Measurements from ENCODE around the gene TEKT1. TPM values are rescaled to one million over a fixed set of nuclear protein-coding genes. Genes with fewer than 3 reads are reported as not detected.
"Not testable (repeated sequence)": the region's sequence is repeated elsewhere in the genome, so short reads cannot be mapped to it uniquely, and the experiment has no call there.

The TEKT1 gene
- total RNA-seq, 4 donors from 2014 or later: not detected

- DNase-seq (ENCODE audit: low spot score): no peak
- TF ChIP-seq CTCF (IDR thresholded peaks at IDR 0.05): no peak
- peak; percentile 73 for ATAC-seq (ENCODE audit: low FRiP score)
These were observed 11.8 kb upstream of the TEKT1 start for GRCh38 chr17:6843241-6843880.

DNA sequence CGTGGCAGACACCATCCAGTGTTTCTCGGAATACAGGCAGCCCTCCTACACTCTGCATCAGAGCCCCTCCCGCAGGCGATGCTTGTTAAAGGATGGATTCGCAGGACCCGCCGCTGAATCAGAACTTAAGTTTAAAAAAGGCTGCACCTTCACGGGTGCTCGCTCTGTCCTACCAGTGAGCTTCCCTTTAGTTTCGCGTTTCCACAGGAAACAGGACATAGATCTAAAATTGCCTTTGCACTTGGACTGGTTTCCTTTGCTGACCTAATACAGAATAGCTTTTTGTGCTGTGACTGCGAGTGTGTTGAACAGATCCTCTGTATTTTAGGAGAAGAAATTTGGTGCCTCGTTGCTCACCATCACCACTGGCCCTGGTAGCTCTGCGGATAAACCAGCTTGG lies 10.2 kb upstream of the TEKT1 start:
- DNase-seq (ENCODE audit: low spot score); ATAC-seq (ENCODE audit: low FRiP score): not testable (repeated sequence)

- no peak for TF ChIP-seq CTCF (IDR thresholded peaks at IDR 0.05)
- ATAC-seq (ENCODE audit: low FRiP score) (no peak), DNase-seq (ENCODE audit: low spot score) (no peak)
These were observed 1.0 kb downstream of the TEKT1 start for GRCh38 chr17:6830383-6830986.

DNA sequence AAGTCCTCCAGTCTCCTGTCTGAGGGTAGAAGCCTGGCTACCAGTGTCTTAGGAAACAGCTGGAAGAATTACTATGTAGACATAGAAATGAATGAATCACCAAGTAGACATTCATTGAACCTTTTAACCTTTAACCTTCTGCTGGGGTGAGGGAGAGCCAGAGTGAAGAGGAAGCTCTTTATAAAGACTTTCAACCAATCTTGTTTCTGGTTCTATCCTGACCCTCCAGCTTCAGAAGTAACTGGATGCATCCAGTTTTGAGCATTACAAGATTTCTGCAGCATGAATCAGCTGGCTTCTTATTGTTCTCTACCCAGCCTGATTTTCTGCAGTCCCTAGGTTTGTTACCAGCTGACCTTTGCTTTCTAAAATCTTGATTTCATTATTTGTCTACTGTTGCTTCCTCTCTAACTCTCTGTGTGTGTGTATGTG lies 8.5 kb downstream of the TEKT1 start:
- ATAC-seq (ENCODE audit: low FRiP score) (no peak), DNase-seq (ENCODE audit: low spot score) (no peak)
- no peak for TF ChIP-seq CTCF (IDR thresholded peaks at IDR 0.05)

- no peak for TF ChIP-seq CTCF (IDR thresholded peaks at IDR 0.05)
- DNase-seq (ENCODE audit: low spot score) (no peak), ATAC-seq (ENCODE audit: low FRiP score) (no peak)
These were observed 12.6 kb downstream of the TEKT1 start for GRCh38 chr17:6818938-6819337.

DNA sequence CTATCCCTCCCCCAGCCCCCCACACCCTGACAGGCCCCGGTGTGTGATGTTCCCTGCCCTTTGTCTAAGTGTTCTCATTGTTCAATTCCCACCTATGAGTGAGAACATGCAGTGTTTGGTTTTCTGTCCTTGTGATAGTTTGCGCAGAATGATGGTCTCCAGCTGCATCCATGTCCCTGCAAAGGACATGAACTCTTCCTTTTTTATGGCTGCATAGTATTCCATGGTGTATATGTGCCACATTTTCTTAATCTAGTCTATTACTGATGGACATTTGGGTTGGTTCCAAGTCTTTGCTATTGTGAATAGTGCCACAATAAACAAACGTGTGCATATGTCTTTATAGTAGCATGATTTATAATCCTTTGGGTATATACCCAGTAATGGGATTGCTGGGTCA lies 15.2 kb downstream of the TEKT1 start:
- not testable (repeated sequence) for ATAC-seq (ENCODE audit: low FRiP score); DNase-seq (ENCODE audit: low spot score)

GRCh38 chr17:6815775-6816174 lies 15.8 kb downstream of the TEKT1 start:
- TF ChIP-seq CTCF (IDR thresholded peaks at IDR 0.05): no peak
- ATAC-seq (ENCODE audit: low FRiP score) (no peak), DNase-seq (ENCODE audit: low spot score) (no peak)

DNA sequence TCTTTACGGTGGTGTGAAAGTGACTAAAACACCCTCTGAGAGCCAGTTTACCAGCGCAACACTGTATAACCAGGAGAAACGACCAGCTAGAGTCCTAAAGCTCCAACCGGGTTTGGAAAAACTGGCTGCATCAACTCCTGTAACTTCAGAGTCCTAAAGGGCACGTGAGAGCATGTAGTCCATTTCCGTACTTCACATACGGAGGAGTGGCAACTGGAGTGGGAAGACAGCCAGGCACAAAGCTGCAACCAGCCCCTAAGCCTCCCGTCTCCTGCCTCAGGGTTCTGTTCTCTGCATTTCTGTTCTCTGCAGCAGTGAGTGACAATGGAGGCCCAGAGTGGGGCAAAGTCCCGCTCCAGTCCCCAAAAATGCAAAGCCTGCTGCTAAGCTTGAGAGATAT lies 19.2 kb downstream of the TEKT1 start:
- TF ChIP-seq CTCF (IDR thresholded peaks at IDR 0.05): no peak
- ATAC-seq (ENCODE audit: low FRiP score) (no peak), DNase-seq (ENCODE audit: low spot score) (no peak)
